Immature natural killer cell (primary cell): Measurements from ENCODE around the gene CAP2. TPM values are rescaled to one million over a fixed set of nuclear protein-coding genes. Genes with fewer than 3 reads are reported as not detected.
"Not testable (repeated sequence)": the region's sequence is repeated elsewhere in the genome, so short reads cannot be mapped to it uniquely, and the experiment has no call there.

Experiments
- DNase-seq, 3 donors: peaks; one replicate each; pipeline ENCODE4 v3.0.0; 2022; ENCODE audit warnings: mixed read lengths in 1 of 3
- H3K27ac Mint-ChIP-seq, 6 donors: one replicate each; pipeline ENCODE4 v1.8.0; 2020; ENCODE audit warnings: mixed read lengths in 6 of 6, mild to moderate bottlenecking in 5 of 6, inconsistent platforms in 4 of 6, moderate library complexity in 3 of 6
- H3K27me3 Mint-ChIP-seq, 3 donors: one replicate each; pipeline ENCODE4 v1.8.0; 2020 to 2021; ENCODE audit warnings: low read depth in 3 of 3, mild to moderate bottlenecking in 3 of 3, mixed read lengths in 3 of 3, moderate library complexity in 3 of 3, inconsistent platforms in 1 of 3
- H3K36me3 Mint-ChIP-seq, 3 donors: one replicate each; pipeline ENCODE4 v1.8.0; 2020; ENCODE audit warnings: mixed read lengths in 3 of 3, inconsistent platforms in 2 of 3, mild to moderate bottlenecking in 2 of 3
- H3K4me1 Mint-ChIP-seq, 2 donors: one replicate each; pipeline ENCODE4 v1.8.0; 2020; ENCODE audit warnings: inconsistent platforms in 2 of 2, mild to moderate bottlenecking in 2 of 2, mixed read lengths in 2 of 2, moderate library complexity in 1 of 2
- H3K4me3 Mint-ChIP-seq, 5 donors: one replicate each; pipeline ENCODE4 v1.8.0; 2020; ENCODE audit warnings: mild to moderate bottlenecking in 5 of 5, mixed read lengths in 5 of 5, inconsistent platforms in 3 of 5, moderate library complexity in 3 of 5
- H3K9me3 Mint-ChIP-seq, 6 donors: one replicate each; pipeline ENCODE4 v1.8.0; 2020; ENCODE audit warnings: mild to moderate bottlenecking in 6 of 6, mixed read lengths in 6 of 6, inconsistent platforms in 4 of 6, moderate library complexity in 3 of 6
- polyA plus RNA-seq, 3 donors: library from polyadenylated mRNA; unstranded; fragments of 300-500 nt; fragmentation: Illumina TruSeq; gene quantifications; one replicate each; pipeline ENCODE4 v1.2.3, GENCODE V29; 2021

Gene CAP2
- polyA plus RNA-seq, 3 donors from 2014 or later: not detected

- peaks cover 4 to 7% (median 4%) of the 10 kb centered on the region in 3 donors for H3K27me3 Mint-ChIP-seq
- peaks cover 19% of the 10 kb centered on the region in 2 donors for H3K4me1 Mint-ChIP-seq
- peak overlapping the region in 2 of 6 donors; percentile 29 to 42 for H3K27ac Mint-ChIP-seq
- peak overlapping the region; percentile 61 to 85 (median 78) for H3K4me3 Mint-ChIP-seq
- peaks cover 0 to 8% (median 4%) of the 10 kb centered on the region in 6 donors for H3K9me3 Mint-ChIP-seq
- peak in 2 of 3 donors; percentile 29 to 35 for DNase-seq
- peaks cover 0 to 5% (median 0%) of the 10 kb centered on the region in 3 donors for H3K36me3 Mint-ChIP-seq
Observed at GRCh38 chr6:17580518-17581048, 187.2 kb downstream of the CAP2 start.

GRCh38 chr6:17581282-17581681 lies 187.9 kb downstream of the CAP2 start:
- not testable (repeated sequence) for H3K36me3 Mint-ChIP-seq, H3K9me3 Mint-ChIP-seq, DNase-seq, H3K27me3 Mint-ChIP-seq, H3K27ac Mint-ChIP-seq
- H3K4me3 Mint-ChIP-seq: peak overlapping the region; percentile 59 to 77 (median 67)
- H3K4me1 Mint-ChIP-seq: peaks cover 25 to 26% of the 10 kb centered on the region in 2 donors

- H3K4me1 Mint-ChIP-seq: peaks cover 30 to 35% of the 10 kb centered on the region in 2 donors
- no peaks in the 10 kb centered on the region for H3K9me3 Mint-ChIP-seq
- H3K27ac Mint-ChIP-seq: no peak overlapping the region
- no peak for DNase-seq
- H3K36me3 Mint-ChIP-seq: peaks cover 0 to under 1% (median 0%) of the 10 kb centered on the region in 3 donors
- H3K4me3 Mint-ChIP-seq: no peak overlapping the region
- peaks cover 1 to 6% (median 3%) of the 10 kb centered on the region in 3 donors for H3K27me3 Mint-ChIP-seq
Observed at GRCh38 chr6:17583811-17584210, 190.4 kb downstream of the CAP2 start.

GRCh38 chr6:17584241-17584803 lies 190.9 kb downstream of the CAP2 start:
- Mint-ChIP-seq H3K9me3 (no peaks in the 10 kb centered on the region), H3K27me3 (peaks cover 1 to 6% (median 3%) of the 10 kb centered on the region in 3 donors), H3K4me1 (peaks cover 30 to 35% of the 10 kb centered on the region in 2 donors), H3K36me3 (peaks cover 0 to 5% (median 0%) of the 10 kb centered on the region in 3 donors), H3K4me3 (no peak overlapping the region), H3K27ac (no peak overlapping the region)
- peak in 2 of 3 donors; percentile 39 to 42 for DNase-seq

- peaks cover 0 to 5% (median 3%) of the 10 kb centered on the region in 3 donors for H3K36me3 Mint-ChIP-seq
- H3K4me3 Mint-ChIP-seq: peak overlapping the region in 2 of 5 donors; percentile 10 to 28
- H3K27ac Mint-ChIP-seq: peak overlapping the region in 5 of 6 donors; percentile 9 to 44 (median 21)
- peak in 2 of 3 donors; percentile 26 to 28 for DNase-seq
- H3K27me3 Mint-ChIP-seq: peaks cover 1 to 6% (median 3%) of the 10 kb centered on the region in 3 donors
- peaks cover 29 to 33% of the 10 kb centered on the region in 2 donors for H3K4me1 Mint-ChIP-seq
- no peaks in the 10 kb centered on the region for H3K9me3 Mint-ChIP-seq
Observed at GRCh38 chr6:17585766-17586490, 192.5 kb downstream of the CAP2 start.

GRCh38 chr6:17586623-17587022 lies 193.2 kb downstream of the CAP2 start:
- not testable (repeated sequence) for H3K4me3 Mint-ChIP-seq, H3K9me3 Mint-ChIP-seq, DNase-seq, H3K27me3 Mint-ChIP-seq, H3K36me3 Mint-ChIP-seq
- H3K27ac Mint-ChIP-seq: peak overlapping the region in 1 of 6 donors; percentile 19
- H3K4me1 Mint-ChIP-seq: peaks cover 26 to 29% of the 10 kb centered on the region in 2 donors

GRCh38 chr6:17588011-17588410 lies 194.6 kb downstream of the CAP2 start:
- Mint-ChIP-seq H3K27ac (no peak overlapping the region), H3K27me3 (peaks cover 0 to 3% (median 1%) of the 10 kb centered on the region in 3 donors), H3K4me3 (no peak overlapping the region), H3K4me1 (peaks cover 26 to 29% of the 10 kb centered on the region in 2 donors), H3K36me3 (peaks cover 0 to 5% (median 3%) of the 10 kb centered on the region in 3 donors), H3K9me3 (no peaks in the 10 kb centered on the region)
- no peak for DNase-seq

GRCh38 chr6:17589406-17590096 lies 196.2 kb downstream of the CAP2 start:
- H3K27me3 Mint-ChIP-seq: peaks cover 0 to 3% (median 1%) of the 10 kb centered on the region in 3 donors
- no peaks in the 10 kb centered on the region for H3K9me3 Mint-ChIP-seq
- H3K27ac Mint-ChIP-seq: no peak overlapping the region
- H3K4me1 Mint-ChIP-seq: peaks cover 20 to 23% of the 10 kb centered on the region in 2 donors
- H3K4me3 Mint-ChIP-seq: no peak overlapping the region
- no peak for DNase-seq
- peaks cover 0 to 5% (median 3%) of the 10 kb centered on the region in 3 donors for H3K36me3 Mint-ChIP-seq

- H3K4me1 Mint-ChIP-seq: peaks cover 5 to 9% of the 10 kb centered on the region in 2 donors
- peaks cover 0 to 2% (median 0%) of the 10 kb centered on the region in 3 donors for H3K27me3 Mint-ChIP-seq
- H3K36me3 Mint-ChIP-seq: peaks cover 0 to 5% (median 3%) of the 10 kb centered on the region in 3 donors
- H3K4me3 Mint-ChIP-seq: no peak overlapping the region
- no peak overlapping the region for H3K27ac Mint-ChIP-seq
- DNase-seq: no peak
- no peaks in the 10 kb centered on the region for H3K9me3 Mint-ChIP-seq
Observed at GRCh38 chr6:17591287-17591686, 197.9 kb downstream of the CAP2 start.

GRCh38 chr6:17593246-17593645 lies 199.9 kb downstream of the CAP2 start:
- no peak for DNase-seq
- no peak overlapping the region for H3K4me3 Mint-ChIP-seq
- H3K9me3 Mint-ChIP-seq: no peaks in the 10 kb centered on the region
- peaks cover 0 to 3% of the 10 kb centered on the region in 2 donors for H3K4me1 Mint-ChIP-seq
- peaks cover 0 to 5% (median 3%) of the 10 kb centered on the region in 3 donors for H3K36me3 Mint-ChIP-seq
- H3K27me3 Mint-ChIP-seq: no peaks in the 10 kb centered on the region
- peak overlapping the region in 2 of 6 donors; percentile 50 to 74 for H3K27ac Mint-ChIP-seq

- H3K27ac Mint-ChIP-seq: no peak overlapping the region
- peaks cover 0 to 5% (median 0%) of the 10 kb centered on the region in 3 donors for H3K36me3 Mint-ChIP-seq
- no peak for DNase-seq
- peaks cover 12 to 13% of the 10 kb centered on the region in 2 donors for H3K4me1 Mint-ChIP-seq
- no peaks in the 10 kb centered on the region for H3K9me3 Mint-ChIP-seq
- peaks cover 5 to 16% (median 10%) of the 10 kb centered on the region in 3 donors for H3K27me3 Mint-ChIP-seq
- no peak overlapping the region for H3K4me3 Mint-ChIP-seq
Observed at GRCh38 chr6:17596085-17596484, 202.7 kb downstream of the CAP2 start.

GRCh38 chr6:17599877-17600526 lies 206.6 kb downstream of the CAP2 start, which contains the start of gene FAM8A1:
Gene FAM8A1 (plus strand): TSS chr6:17600302. CDS start chr6:17600410, 108 bp downstream.
- peaks cover 50 to 51% of the 10 kb centered on the region in 2 donors for H3K4me1 Mint-ChIP-seq
- no peaks in the 10 kb centered on the region for H3K9me3 Mint-ChIP-seq
- peak within 1 kb of the TSS; percentile 85 to 96 (median 94) for H3K27ac Mint-ChIP-seq
- H3K4me3 Mint-ChIP-seq: peak within 1 kb of the TSS; percentile 90 to 95 (median 94)
- peak; percentile 90 to 91 (median 91) for DNase-seq
- peaks cover 6 to 22% (median 18%) of the 10 kb centered on the region in 3 donors for H3K36me3 Mint-ChIP-seq
- peaks cover 5 to 23% (median 12%) of the 10 kb centered on the region in 3 donors for H3K27me3 Mint-ChIP-seq
